ENCODE results near the gene MSX2.

MSX2 gene

GRCh38 chr5:174688441-174689354 lies 35.7 kb upstream of the MSX2 start:
- no peak overlapping the region for H3K4me3 ChIP-seq (ENCODE audit: low read length)
- DNase-seq (ENCODE audit: low read depth) = no peak
- no peak for TF ChIP-seq CTCF (conservative IDR thresholded peaks at IDR 0.05; ENCODE audit: low read depth, low read length)

- no peak overlapping the region for H3K4me3 ChIP-seq (ENCODE audit: low read length)
- TF ChIP-seq CTCF (conservative IDR thresholded peaks at IDR 0.05; ENCODE audit: low read depth, low read length) = no peak
- no peak for DNase-seq (ENCODE audit: low read depth)
Observed at GRCh38 chr5:174690271-174690670, 34.1 kb upstream of the MSX2 start.

GRCh38 chr5:174692381-174692780 lies 32.0 kb upstream of the MSX2 start:
- no peak for TF ChIP-seq CTCF (conservative IDR thresholded peaks at IDR 0.05; ENCODE audit: low read depth, low read length)
- no peak for DNase-seq (ENCODE audit: low read depth)
- H3K4me3 ChIP-seq (ENCODE audit: low read length) = no peak overlapping the region

- no peak overlapping the region for H3K4me3 ChIP-seq (ENCODE audit: low read length)
- DNase-seq (ENCODE audit: low read depth) = no peak
- no peak for TF ChIP-seq CTCF (conservative IDR thresholded peaks at IDR 0.05; ENCODE audit: low read depth, low read length)
Observed at GRCh38 chr5:174692982-174693422, 31.4 kb upstream of the MSX2 start.

GRCh38 chr5:174693697-174694385 lies 30.5 kb upstream of the MSX2 start:
- no peak for DNase-seq (ENCODE audit: low read depth)
- TF ChIP-seq CTCF (conservative IDR thresholded peaks at IDR 0.05; ENCODE audit: low read depth, low read length) = no peak

GRCh38 chr5:174694611-174695010 lies 29.8 kb upstream of the MSX2 start:
- no peak for DNase-seq (ENCODE audit: low read depth)
- TF ChIP-seq CTCF (conservative IDR thresholded peaks at IDR 0.05; ENCODE audit: low read depth, low read length) = no peak
- H3K4me3 ChIP-seq (ENCODE audit: low read length) = no peak overlapping the region

More at GRCh38 chr5:174693697-174694385, 30.5 kb upstream of the MSX2 start:
- no peak overlapping the region for H3K4me3 ChIP-seq (ENCODE audit: low read length)
